GM21423 (cell line): Measurements from ENCODE around the gene ABHD17C.
"Not testable (repeated sequence)": the region's sequence is repeated elsewhere in the genome, so short reads cannot be mapped to it uniquely, and the experiment has no call there.

Experiments used
- ATAC-seq: cut with Tn5 transposase; IDR thresholded peaks from one replicate; pipeline ENCODE4 v1.9.1; 2021; ENCODE audit warnings: mild to moderate bottlenecking, moderate library complexity; ENCODE audit not compliant: unreplicated experiment

ABHD17C gene

GRCh38 chr15:80695099-80695910 lies at the start of gene ABHD17C:
Gene ABHD17C, plus strand, starts transcription at chr15:80695310. Its CDS starts 120 bp downstream, at chr15:80695430.
- peak; percentile 64 for ATAC-seq

- ATAC-seq: no peak
Observed at GRCh38 chr15:80645494-80646065, 49.5 kb upstream of the ABHD17C start.

- ATAC-seq: not testable (repeated sequence)
Observed at GRCh38 chr15:80647424-80647823, 47.7 kb upstream of the ABHD17C start.

- no peak for ATAC-seq
Observed at GRCh38 chr15:80654299-80654698, 40.8 kb upstream of the ABHD17C start.

DNA sequence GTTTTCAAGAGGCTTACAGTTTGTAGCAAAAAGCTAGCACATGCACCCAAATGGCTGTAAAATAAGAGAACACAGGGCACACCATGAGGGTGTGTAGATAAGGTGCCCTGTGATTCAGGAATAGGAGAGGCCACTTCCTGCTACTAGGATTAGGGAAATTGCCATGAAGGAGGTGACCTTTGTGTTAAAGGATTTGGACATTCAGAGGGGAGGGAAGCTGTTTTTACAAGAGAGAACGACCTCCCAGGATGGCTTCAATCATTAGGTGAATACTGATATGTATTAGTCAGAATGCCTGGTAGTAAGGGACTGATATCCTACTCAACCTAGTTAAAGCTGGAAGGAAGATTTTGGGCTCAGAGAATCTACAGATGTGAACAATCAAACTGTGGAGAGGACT lies 35.7 kb upstream of the ABHD17C start:
- ATAC-seq: no peak

DNA sequence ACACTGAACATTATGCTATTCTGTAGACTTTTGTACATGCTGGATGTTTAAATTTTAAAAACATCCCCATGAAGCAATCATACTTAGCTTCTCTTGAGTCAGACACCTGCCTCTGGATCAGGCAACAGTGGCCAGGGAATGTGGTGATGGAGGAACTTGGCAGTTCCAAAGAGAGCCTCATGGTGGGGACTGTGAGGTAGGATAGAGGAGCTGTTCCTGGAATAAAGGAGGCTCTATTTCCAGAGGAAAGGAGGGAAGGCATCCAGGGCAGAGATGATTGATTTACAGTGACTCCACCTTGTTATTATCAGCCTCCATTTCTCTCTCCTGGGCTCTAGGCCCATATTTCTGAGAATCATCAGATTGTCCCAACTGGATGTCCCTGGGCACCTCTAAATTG lies 35.0 kb upstream of the ABHD17C start:
- ATAC-seq: no peak

DNA sequence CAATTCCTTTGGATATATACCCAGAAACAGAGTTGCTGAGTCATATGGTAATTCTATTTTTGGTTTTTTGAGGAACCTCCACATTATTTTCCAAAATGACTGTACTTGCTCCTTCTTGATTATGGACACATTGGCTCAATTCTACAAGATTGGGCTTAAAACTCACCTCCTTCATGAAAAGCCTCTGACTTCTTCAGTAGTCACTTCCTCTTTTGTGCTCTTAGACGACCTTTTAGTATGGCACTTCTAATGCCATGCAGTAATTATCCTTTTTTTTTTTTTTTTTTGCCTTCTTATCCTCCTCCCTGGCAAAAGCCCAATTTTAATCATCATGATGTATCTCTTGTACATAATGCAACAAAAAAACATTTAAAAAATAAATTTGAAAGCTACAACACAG lies 33.0 kb upstream of the ABHD17C start:
- ATAC-seq: no peak

DNA sequence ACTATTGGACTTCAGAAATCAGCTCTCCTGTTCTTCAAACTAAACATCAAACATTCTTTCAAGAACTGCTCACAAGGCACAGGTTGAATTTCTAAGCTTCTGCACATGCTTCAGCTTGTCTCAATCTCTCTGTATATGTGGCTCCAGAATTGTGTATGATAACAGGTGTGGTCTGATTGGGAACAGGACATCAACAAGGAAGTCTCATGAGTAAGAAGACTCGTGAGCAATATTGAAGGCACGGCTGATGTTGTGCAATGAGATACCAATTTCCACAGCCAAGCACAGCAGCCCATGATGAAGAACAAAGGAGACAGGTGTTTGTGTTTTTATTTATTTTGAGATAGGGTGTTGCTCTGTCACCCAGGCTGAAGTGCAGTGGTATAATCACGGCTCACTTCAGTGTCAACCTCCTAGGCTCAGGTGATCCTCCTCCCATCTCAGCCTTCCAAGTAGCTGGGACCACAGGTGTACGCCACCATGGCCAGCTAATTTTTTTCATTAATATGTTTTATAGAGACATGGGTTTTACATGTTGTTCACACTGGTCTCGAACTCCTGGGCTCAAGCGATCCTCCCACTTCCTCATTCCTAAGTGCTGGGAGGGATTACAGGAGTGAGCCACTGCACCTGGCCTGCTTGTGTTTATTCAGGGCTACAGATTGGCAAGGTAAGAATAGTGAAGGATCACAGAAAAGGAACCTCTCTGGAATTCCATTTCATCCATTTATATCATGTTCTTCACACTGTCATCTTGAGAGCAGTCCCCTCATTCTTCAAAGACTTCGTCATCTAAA lies 32.2 kb upstream of the ABHD17C start:
- no peak for ATAC-seq

- ATAC-seq: no peak
Observed at GRCh38 chr15:80665151-80665550, 30.0 kb upstream of the ABHD17C start.

DNA sequence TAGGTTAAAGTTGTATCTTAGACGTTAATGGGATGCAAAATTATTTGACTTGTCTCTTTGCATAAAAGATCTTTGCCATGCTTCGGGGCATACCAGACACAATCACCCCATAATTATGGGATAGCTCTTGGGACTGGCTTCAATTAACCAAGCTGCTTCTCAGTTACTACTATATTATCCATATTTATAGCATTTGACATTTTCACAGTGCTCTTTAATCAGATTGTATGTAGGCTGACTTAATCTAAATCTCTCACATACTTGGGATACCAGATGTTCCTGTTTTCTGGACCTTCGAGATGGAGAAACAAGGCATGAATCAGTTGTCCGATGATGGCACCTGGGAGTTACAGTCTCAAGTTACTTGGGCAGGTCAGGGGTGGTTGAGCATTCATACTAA lies 27.2 kb upstream of the ABHD17C start:
- ATAC-seq: no peak

- no peak for ATAC-seq
Observed at GRCh38 chr15:80668546-80669236, 26.4 kb upstream of the ABHD17C start.

- no peak for ATAC-seq
Observed at GRCh38 chr15:80669663-80670273, 25.3 kb upstream of the ABHD17C start.

DNA sequence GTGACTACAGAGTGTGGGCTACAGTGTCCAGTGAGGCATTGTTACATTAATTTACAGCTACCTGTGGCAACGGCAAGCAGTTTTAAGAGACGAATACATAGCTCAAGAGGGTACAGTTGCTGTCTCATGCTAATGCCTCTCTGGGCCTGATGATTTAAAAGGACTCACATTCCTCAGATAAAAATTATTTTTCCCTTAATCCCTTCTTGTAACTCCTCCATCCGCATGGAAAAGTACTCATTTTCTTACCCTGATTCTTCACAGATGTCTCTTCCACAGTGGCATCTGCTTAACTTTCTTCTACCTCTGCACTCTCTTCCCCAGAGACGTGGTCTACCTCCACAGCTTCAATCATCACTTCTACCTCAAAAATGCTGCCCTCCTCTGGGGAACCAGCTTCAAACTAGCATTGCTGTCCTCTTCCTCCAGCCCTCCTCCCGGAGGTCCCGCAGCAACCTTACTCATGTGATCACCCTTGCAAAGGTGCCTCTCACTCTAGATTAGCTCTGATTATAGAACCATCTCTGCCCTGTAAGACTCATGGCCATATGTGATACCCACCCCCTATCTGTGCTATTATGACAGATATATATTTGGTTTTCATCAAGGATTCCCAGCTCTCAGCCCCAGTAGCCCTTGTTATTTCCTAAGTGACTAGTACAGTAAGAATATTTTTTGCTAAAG lies 21.4 kb upstream of the ABHD17C start:
- ATAC-seq: no peak

- ATAC-seq: peak; percentile 50
Observed at GRCh38 chr15:80674245-80674614, 20.9 kb upstream of the ABHD17C start.

GRCh38 chr15:80677041-80677440 lies 18.1 kb upstream of the ABHD17C start:
- no peak for ATAC-seq

DNA sequence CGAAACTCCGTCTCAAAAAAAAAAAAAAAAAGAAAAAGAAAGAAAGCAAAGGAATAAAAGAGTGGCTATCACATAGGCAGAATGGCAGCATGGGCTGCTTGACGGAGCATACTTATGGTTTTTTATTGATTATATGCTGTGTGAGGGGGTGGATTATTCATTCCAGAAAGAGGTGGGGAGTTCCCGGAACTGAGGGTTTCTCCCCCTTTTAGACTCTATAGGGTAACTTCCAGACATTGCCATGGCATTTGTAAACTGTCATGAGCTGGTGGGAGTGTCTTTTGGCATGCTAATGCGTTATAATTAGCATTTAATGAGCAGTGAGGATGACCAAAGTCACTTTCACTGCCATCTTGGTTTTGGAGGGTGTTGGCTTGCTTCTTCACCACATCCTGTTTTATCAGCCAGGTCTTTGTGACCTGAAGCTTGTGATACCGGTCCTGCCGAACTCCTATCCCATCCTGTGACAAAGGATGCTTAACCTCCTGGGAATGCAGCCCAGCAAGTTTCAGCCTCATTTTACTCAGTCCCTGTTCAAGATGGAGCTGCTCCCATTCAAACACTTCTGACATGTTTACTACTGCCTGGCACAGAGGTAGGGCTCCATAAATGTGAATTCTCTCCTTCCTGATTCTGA lies 15.8 kb upstream of the ABHD17C start:
- no peak for ATAC-seq

DNA sequence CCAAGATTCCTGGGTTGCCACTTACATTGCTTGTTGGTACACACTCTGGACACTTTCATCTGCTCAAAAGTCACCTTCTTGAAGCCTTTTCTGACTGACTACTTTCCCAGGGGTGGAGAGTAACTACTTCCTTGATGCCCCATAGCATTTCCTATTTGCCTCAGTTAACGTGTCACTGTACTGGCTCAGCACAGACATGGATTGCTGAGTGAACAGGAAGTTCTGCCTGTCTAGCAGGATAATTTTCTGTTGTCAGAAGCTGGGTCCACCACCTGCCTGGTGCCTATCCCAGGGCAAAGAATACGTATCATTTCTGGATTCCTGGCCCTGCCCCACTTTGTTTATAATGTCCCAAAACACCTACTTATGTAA lies 15.3 kb upstream of the ABHD17C start:
- no peak for ATAC-seq

- ATAC-seq: no peak
Observed at GRCh38 chr15:80682201-80682600, 12.9 kb upstream of the ABHD17C start.

- no peak for ATAC-seq
Observed at GRCh38 chr15:80684697-80685096, 10.4 kb upstream of the ABHD17C start.

DNA sequence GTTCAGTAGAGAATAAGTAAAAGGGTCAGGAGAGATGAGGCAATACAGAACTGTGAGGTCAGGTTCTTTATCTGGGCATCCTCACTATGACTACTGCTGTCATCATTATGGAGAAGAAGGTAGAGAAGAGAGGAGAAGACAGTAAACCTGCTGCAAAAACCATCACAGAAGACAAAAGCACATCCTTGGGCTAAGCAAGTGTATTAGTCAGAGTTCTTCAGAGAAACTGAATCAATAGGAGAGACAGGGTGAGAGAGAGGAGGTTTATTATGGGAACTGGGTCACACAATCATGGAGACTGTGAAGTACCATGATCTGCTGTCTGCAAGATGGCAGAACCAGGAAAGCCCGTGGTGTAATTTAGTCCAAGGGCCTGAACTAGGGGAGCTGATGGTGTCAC lies 9.5 kb upstream of the ABHD17C start:
- ATAC-seq: no peak
